Stimulated activated memory B cell treated with anti-CD40 and anti-IgM and Interleukin-4, amounts not matched to agents 10 μg/mL and 1 μg/mL and 100 μg/mL, for 72 hours (primary cell): ENCODE data around the gene SOCS6.

ENCODE experiments used
- ATAC-seq: fragments of 150-1000 bp; cut with Tn5 transposase; 2 replicates; pipeline ENCODE4 v1.10.0; 2021
- H3K27ac Mint-ChIP-seq: one replicate; pipeline ENCODE4 v1.8.0; 2022; ENCODE audit warnings: mild to moderate bottlenecking, mixed read lengths
- H3K27me3 Mint-ChIP-seq: one replicate; pipeline ENCODE4 v1.8.0; 2022; ENCODE audit warnings: mixed read lengths
- H3K36me3 Mint-ChIP-seq: one replicate; pipeline ENCODE4 v1.8.0; 2022; ENCODE audit warnings: mixed read lengths
- H3K4me1 Mint-ChIP-seq: one replicate; pipeline ENCODE4 v1.8.0; 2022; ENCODE audit warnings: mixed read lengths
- H3K4me3 Mint-ChIP-seq: one replicate; pipeline ENCODE4 v1.8.0; 2022; ENCODE audit warnings: mild to moderate bottlenecking, moderate library complexity, mixed read lengths
- H3K9me3 Mint-ChIP-seq: one replicate; pipeline ENCODE4 v1.8.0; 2022; ENCODE audit warnings: mixed read lengths

SOCS6 gene

GRCh38 chr18:70296781-70297180 lies 7.9 kb downstream of the SOCS6 start:
- no peak overlapping the region for H3K4me3 Mint-ChIP-seq
- H3K9me3 Mint-ChIP-seq = no peaks in the 10 kb centered on the region
- no peak overlapping the region for H3K27ac Mint-ChIP-seq
- H3K36me3 Mint-ChIP-seq = no peaks in the 10 kb centered on the region
- H3K27me3 Mint-ChIP-seq = peaks cover 35% of the 10 kb centered on the region
- ATAC-seq = no peak
- no peaks in the 10 kb centered on the region for H3K4me1 Mint-ChIP-seq

- H3K27ac Mint-ChIP-seq = no peak overlapping the region
- no peaks in the 10 kb centered on the region for H3K4me1 Mint-ChIP-seq
- H3K4me3 Mint-ChIP-seq = no peak overlapping the region
- H3K36me3 Mint-ChIP-seq = no peaks in the 10 kb centered on the region
- no peak for ATAC-seq
- H3K27me3 Mint-ChIP-seq = peaks cover 10% of the 10 kb centered on the region
- H3K9me3 Mint-ChIP-seq = no peaks in the 10 kb centered on the region
These were observed 10.5 kb downstream of the SOCS6 start for GRCh38 chr18:70299393-70299792.

- H3K4me3 Mint-ChIP-seq = no peak overlapping the region
- H3K27ac Mint-ChIP-seq = no peak overlapping the region
- H3K27me3 Mint-ChIP-seq = peaks cover 6% of the 10 kb centered on the region
- H3K4me1 Mint-ChIP-seq = no peaks in the 10 kb centered on the region
- no peaks in the 10 kb centered on the region for H3K9me3 Mint-ChIP-seq
- no peaks in the 10 kb centered on the region for H3K36me3 Mint-ChIP-seq
- ATAC-seq = no peak
These were observed 12.8 kb downstream of the SOCS6 start for GRCh38 chr18:70301667-70302066.

GRCh38 chr18:70308555-70309294 lies 19.9 kb downstream of the SOCS6 start:
- Mint-ChIP-seq H3K9me3 (peaks cover 4% of the 10 kb centered on the region), H3K27me3 (peaks cover 5% of the 10 kb centered on the region), H3K4me3 (no peak overlapping the region), H3K4me1 (no peaks in the 10 kb centered on the region), H3K27ac (no peak overlapping the region), H3K36me3 (no peaks in the 10 kb centered on the region)
- no peak for ATAC-seq

GRCh38 chr18:70310560-70311320 lies 21.9 kb downstream of the SOCS6 start:
- H3K27ac Mint-ChIP-seq = no peak overlapping the region
- no peak overlapping the region for H3K4me3 Mint-ChIP-seq
- H3K36me3 Mint-ChIP-seq = no peaks in the 10 kb centered on the region
- no peak for ATAC-seq
- peaks cover 4% of the 10 kb centered on the region for H3K9me3 Mint-ChIP-seq
- H3K27me3 Mint-ChIP-seq = peaks cover 8% of the 10 kb centered on the region
- no peaks in the 10 kb centered on the region for H3K4me1 Mint-ChIP-seq

DNA sequence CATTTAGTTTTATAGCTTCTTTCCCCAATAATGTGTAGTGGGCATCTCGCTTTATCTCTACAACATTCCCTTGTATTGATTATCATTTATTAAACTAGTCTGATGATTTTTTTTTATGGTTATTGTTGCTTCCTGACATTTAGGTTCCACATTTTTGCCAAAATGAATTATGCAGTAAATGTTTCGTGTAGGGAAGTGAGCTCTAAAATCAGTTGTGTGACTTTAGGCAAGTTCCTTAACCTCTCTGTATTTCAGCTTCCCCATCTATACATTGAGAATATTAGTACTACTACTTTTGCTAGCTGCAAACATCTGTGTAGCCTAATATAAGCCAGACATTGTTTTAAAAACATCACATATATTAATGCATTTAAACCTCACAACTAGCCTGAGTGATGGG lies 22.9 kb downstream of the SOCS6 start:
- Mint-ChIP-seq H3K36me3 (no peaks in the 10 kb centered on the region), H3K27ac (no peak overlapping the region), H3K4me1 (no peaks in the 10 kb centered on the region), H3K27me3 (peaks cover 8% of the 10 kb centered on the region), H3K9me3 (peaks cover 4% of the 10 kb centered on the region), H3K4me3 (no peak overlapping the region)
- ATAC-seq = no peak

DNA sequence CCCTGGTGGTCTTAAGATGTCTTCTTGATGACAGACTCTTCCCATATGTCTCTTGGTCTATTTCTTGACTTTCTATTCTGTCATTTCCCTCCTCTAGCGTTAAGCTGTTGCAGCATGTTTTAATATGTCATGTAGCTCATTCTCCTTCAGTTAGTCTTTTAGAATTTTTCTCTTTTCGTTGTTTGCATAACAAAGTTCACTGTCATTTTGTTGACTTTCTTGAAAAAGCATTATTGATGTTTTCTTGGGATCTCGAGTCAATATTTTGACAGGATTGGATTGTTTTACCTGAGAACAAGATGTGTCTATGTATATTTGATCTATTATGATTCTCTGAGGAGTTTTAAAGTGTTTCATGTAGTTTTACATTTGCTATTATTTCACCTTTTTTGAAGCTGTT lies 24.8 kb downstream of the SOCS6 start:
- H3K9me3 Mint-ChIP-seq = peaks cover 2% of the 10 kb centered on the region
- H3K4me1 Mint-ChIP-seq = no peaks in the 10 kb centered on the region
- peaks cover 8% of the 10 kb centered on the region for H3K27me3 Mint-ChIP-seq
- H3K4me3 Mint-ChIP-seq = no peak overlapping the region
- no peak for ATAC-seq
- no peaks in the 10 kb centered on the region for H3K36me3 Mint-ChIP-seq
- no peak overlapping the region for H3K27ac Mint-ChIP-seq

- Mint-ChIP-seq H3K27me3 (peaks cover 8% of the 10 kb centered on the region), H3K36me3 (no peaks in the 10 kb centered on the region), H3K27ac (no peak overlapping the region), H3K4me3 (no peak overlapping the region), H3K4me1 (no peaks in the 10 kb centered on the region), H3K9me3 (no peaks in the 10 kb centered on the region)
- ATAC-seq = no peak
These were observed 25.4 kb downstream of the SOCS6 start for GRCh38 chr18:70314151-70314782.

DNA sequence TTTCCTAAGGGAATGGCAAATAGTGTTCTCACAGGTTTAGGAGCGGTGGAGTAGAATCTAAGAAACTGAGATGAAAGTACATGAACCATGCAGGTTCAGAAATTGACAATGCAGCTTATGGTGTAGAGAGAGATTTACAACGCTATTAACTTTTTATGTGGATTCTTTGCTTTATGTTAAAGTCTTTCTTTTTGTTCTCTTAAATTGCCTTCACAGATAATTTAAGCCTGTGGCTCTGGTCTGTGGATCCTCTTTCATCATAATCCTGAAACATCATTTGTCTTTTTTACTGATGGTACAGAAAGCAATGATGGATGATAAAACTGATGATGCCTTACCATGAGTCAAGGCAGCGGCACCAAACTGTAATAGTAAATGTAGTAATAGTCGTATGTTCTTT lies 30.3 kb downstream of the SOCS6 start:
- H3K9me3 Mint-ChIP-seq = no peaks in the 10 kb centered on the region
- H3K36me3 Mint-ChIP-seq = no peaks in the 10 kb centered on the region
- no peak overlapping the region for H3K4me3 Mint-ChIP-seq
- H3K27ac Mint-ChIP-seq = no peak overlapping the region
- no peaks in the 10 kb centered on the region for H3K4me1 Mint-ChIP-seq
- no peaks in the 10 kb centered on the region for H3K27me3 Mint-ChIP-seq
- no peak for ATAC-seq

DNA sequence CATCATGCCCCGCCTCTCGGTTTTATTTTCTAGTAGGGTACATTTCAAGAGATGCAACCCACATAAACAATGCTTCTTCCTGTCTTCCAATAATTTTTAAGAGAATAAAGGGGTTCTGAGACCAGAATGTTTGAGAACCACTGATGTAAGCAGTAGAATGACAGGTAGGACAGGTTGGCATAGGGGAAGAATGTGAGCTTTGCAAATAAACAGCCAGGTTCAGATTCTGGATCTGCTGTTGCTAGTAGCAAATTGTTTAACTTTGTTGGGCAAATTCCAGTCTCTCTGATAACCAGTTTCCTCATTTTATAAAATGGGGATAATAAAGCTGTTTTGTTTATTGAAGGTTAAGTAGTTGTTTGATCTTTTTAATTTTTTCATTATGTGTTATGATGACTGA lies 32.8 kb downstream of the SOCS6 start:
- no peaks in the 10 kb centered on the region for H3K9me3 Mint-ChIP-seq
- no peak for ATAC-seq
- H3K4me1 Mint-ChIP-seq = no peaks in the 10 kb centered on the region
- no peaks in the 10 kb centered on the region for H3K27me3 Mint-ChIP-seq
- no peak overlapping the region for H3K27ac Mint-ChIP-seq
- no peak overlapping the region for H3K4me3 Mint-ChIP-seq
- H3K36me3 Mint-ChIP-seq = no peaks in the 10 kb centered on the region

- no peak overlapping the region for H3K27ac Mint-ChIP-seq
- no peaks in the 10 kb centered on the region for H3K27me3 Mint-ChIP-seq
These were observed 33.5 kb downstream of the SOCS6 start for GRCh38 chr18:70322385-70322784.

GRCh38 chr18:70322928-70323327 lies 34.1 kb downstream of the SOCS6 start:
- no peak overlapping the region for H3K4me3 Mint-ChIP-seq
- no peaks in the 10 kb centered on the region for H3K9me3 Mint-ChIP-seq
- H3K4me1 Mint-ChIP-seq = no peaks in the 10 kb centered on the region
- no peak overlapping the region for H3K27ac Mint-ChIP-seq
- no peaks in the 10 kb centered on the region for H3K27me3 Mint-ChIP-seq
- ATAC-seq = no peak
- H3K36me3 Mint-ChIP-seq = no peaks in the 10 kb centered on the region

More at GRCh38 chr18:70322385-70322784, 33.5 kb downstream of the SOCS6 start:
- Mint-ChIP-seq H3K4me1 (no peaks in the 10 kb centered on the region), H3K9me3 (no peaks in the 10 kb centered on the region), H3K36me3 (no peaks in the 10 kb centered on the region), H3K4me3 (no peak overlapping the region)
- ATAC-seq = no peak

DNA sequence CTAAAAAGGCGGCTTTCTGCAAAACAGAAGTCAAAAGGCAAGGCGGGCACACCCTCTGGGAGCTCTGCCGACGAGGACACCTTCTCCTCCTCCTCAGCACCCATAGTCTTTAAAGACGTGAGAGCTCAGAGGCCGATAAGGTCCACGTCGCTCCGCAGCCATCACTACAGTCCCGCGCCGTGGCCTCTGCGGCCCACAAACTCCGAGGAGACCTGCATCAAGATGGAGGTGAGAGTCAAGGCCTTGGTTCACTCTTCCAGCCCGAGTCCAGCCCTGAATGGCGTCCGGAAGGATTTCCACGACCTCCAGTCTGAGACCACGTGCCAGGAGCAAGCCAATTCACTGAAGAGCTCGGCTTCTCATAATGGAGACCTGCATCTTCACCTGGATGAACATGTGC lies 36.1 kb downstream of the SOCS6 start:
- H3K27ac Mint-ChIP-seq = no peak overlapping the region
- H3K36me3 Mint-ChIP-seq = no peaks in the 10 kb centered on the region
- no peaks in the 10 kb centered on the region for H3K4me1 Mint-ChIP-seq
- no peaks in the 10 kb centered on the region for H3K27me3 Mint-ChIP-seq
- ATAC-seq = no peak
- no peaks in the 10 kb centered on the region for H3K9me3 Mint-ChIP-seq
- H3K4me3 Mint-ChIP-seq = no peak overlapping the region

DNA sequence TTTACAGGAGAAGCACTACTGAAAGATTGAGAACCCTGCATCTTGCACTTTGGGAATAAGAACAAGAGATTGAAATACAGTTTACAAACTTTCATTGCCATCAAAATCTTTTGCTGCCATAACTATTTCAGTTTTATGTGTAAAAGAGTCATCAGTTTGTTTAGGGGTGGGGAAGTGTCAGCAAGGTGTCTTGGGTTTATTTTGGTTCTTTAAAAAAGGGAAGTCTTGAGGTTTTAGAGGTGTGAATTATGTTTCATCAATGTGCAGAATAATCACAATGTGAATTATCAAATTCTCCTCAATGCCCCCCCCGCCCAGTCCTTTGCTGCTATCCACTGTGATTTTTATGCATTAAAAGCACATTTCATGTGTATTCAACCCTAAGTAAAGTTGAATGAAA lies 37.4 kb downstream of the SOCS6 start:
- ATAC-seq = no peak

DNA sequence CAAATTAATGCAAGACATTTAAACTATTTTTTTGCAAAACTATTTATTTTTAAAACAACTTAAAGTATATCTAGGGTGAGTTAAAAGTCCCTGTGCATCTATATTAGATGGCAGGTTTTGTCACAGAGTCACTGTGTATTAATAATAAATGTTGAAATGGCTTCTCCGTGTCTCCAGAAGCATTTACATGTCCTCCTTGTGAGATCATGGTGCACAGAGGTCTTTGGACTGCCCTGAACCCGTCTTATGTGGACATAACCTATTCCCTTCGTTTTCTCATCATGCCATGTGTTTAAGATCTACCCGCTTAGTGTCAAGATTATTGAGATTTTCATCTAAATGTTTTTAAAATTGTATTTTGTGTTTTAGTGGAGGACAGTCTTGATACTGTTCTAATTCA lies 39.3 kb downstream of the SOCS6 start:
- no peak overlapping the region for H3K27ac Mint-ChIP-seq
- no peak overlapping the region for H3K4me3 Mint-ChIP-seq
- H3K4me1 Mint-ChIP-seq = no peaks in the 10 kb centered on the region
- ATAC-seq = no peak
- H3K36me3 Mint-ChIP-seq = no peaks in the 10 kb centered on the region
- no peaks in the 10 kb centered on the region for H3K9me3 Mint-ChIP-seq
- no peaks in the 10 kb centered on the region for H3K27me3 Mint-ChIP-seq

More for the DNA sequence above, 37.4 kb downstream of the SOCS6 start:
- Mint-ChIP-seq H3K36me3 (no peaks in the 10 kb centered on the region), H3K27me3 (no peaks in the 10 kb centered on the region), H3K4me3 (no peak overlapping the region), H3K9me3 (no peaks in the 10 kb centered on the region), H3K27ac (no peak overlapping the region), H3K4me1 (no peaks in the 10 kb centered on the region)

GRCh38 chr18:70329071-70329470 lies 40.2 kb downstream of the SOCS6 start:
- ATAC-seq = no peak
- H3K27me3 Mint-ChIP-seq = no peaks in the 10 kb centered on the region
- H3K9me3 Mint-ChIP-seq = no peaks in the 10 kb centered on the region
- H3K4me3 Mint-ChIP-seq = no peak overlapping the region
- H3K27ac Mint-ChIP-seq = no peak overlapping the region
- H3K36me3 Mint-ChIP-seq = no peaks in the 10 kb centered on the region
- no peaks in the 10 kb centered on the region for H3K4me1 Mint-ChIP-seq
